NCI-H1930 (cell line): ENCODE measurements around the gene TGFBI.

Experiments
- DNase-seq, 2 experiments: peaks; one replicate each; lab custom pipeline; 2025; lab: John Stamatoyannopoulos, UW

The TGFBI gene

DNA sequence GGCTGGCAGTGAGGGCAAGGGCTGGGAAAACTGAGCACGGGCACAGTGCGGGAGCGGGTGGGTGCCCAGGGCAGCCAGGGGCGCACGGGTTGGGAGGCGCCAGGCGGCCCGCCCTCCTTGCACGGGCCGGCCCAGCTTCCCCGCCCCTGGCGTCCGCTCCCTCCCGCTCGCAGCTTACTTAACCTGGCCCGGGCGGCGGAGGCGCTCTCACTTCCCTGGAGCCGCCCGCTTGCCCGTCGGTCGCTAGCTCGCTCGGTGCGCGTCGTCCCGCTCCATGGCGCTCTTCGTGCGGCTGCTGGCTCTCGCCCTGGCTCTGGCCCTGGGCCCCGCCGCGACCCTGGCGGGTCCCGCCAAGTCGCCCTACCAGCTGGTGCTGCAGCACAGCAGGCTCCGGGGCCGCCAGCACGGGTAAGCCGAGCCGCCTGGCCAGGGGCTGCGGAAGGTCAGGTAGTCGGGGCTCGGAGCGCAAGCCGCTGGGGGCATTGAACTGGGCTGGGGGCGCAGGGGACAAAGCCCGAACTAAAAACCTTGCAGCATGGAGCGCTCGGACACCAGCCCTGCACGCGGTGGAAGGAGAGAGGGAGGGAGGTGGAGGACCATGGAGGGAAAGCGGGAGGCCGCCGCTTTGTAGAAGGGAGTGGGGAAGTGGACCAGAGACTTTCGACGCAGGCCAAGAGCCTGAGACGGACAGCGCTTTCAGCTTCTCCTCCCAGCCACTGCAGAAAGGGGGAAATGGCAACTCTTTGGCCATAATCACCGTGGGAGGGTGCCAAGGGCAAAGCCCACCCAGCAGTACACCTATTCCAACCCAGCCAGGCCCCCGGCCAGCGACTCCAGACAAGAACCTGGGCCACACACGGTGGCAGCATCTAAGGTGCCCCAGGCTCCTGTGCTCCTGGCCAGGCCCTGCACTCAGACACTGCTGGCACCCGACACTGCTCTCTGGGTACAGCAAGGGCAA, at the start of gene TGFBI:
TGFBI (plus strand) TSS at position 207 of the 961 bp plus-strand sequence; CDS start at position 275, 68 bp downstream.
- no peak for DNase-seq

DNA sequence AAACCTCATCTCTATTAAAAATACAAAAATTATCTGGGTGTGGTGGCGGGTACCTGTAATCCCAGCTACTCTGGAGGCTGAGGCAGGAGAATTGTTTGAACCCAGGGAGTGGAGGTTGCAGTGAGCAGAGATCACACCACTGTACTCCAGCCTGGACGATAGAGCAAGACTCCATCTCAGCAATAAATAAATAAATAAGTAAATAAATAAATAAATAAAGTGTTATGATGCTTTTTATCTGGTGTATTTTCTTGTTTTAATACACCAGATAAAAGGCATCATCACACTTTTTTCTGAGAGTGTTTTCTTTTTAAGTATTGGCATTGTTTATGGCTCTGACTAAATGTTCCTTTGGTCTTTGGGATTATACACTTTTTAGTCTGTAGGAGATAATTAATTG, 49.8 kb upstream of the TGFBI start:
- DNase-seq: no peak

- DNase-seq: no peak
Measured at GRCh38 chr5:135979510-135979909, 49.3 kb upstream of the TGFBI start.

DNA sequence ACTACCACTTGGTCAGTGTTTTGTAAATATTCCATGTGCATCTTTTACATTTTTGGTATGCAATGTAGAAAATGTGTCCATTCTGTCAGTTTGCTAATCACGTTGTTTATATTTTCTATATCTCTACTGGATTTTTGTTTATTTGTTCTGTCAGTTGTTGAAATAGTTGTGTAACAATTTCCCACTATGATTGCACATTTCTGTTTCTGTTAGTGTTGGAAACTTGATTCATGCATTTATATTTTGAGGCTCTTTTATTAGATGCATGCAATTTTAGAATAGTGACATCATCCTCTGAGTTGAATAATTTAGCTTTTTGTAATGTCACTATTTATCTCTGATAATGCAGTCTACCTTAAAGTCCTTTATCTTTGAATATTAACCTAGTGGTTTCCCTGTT, 48.2 kb upstream of the TGFBI start:
- no peak for DNase-seq

GRCh38 chr5:135985951-135986350, 42.8 kb upstream of the TGFBI start:
- no peak for DNase-seq

DNA sequence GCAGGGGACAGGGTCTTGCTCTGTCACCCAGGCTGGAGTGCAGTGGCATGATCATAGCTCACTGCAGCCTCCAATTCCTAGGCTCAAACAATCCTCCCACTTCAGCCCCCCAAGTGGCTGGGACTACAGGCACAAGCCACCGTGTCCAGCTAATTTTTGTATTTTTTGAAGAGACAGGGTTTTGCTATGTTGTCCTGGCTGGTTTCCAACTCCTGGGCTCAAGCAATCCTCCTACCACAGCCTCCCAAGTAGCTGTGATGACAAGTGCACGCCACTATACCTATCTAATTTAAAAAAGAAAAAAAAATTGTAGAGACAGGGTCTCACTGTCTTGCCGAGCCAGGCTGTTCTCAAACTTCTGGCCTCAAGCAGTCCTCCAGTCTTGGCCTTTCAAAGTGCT, 42.4 kb upstream of the TGFBI start:
- DNase-seq: no peak

GRCh38 chr5:135986891-135987401, 41.8 kb upstream of the TGFBI start:
- no peak for DNase-seq

GRCh38 chr5:135988546-135988945, 40.2 kb upstream of the TGFBI start:
- no peak for DNase-seq

DNA sequence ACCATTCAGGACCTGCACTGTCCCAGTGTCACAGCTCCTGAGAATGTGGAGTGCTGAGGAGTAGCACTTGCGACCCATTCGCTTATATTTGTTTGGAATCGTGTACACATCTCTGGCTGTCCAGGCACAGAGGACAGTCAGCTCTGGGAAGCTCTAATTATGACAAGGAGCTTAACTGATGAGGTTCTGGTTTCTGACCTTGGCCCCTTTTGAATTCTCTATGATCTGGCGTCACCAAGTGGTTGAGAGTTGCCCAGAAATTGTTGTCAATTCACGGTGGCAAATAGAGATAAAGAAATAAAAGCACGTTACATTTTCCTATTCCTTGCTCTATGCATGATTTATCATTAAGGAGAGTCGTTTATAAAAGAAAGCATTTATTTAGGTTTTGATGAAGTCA, 39.1 kb upstream of the TGFBI start:
- no peak for DNase-seq

GRCh38 chr5:135990528-135991255, 38.1 kb upstream of the TGFBI start:
- DNase-seq: no peak

- no peak for DNase-seq
Measured at GRCh38 chr5:135991429-135991828, 37.4 kb upstream of the TGFBI start.

GRCh38 chr5:135993335-135993879, 35.4 kb upstream of the TGFBI start:
- no peak for DNase-seq

- DNase-seq: no peak
Measured at GRCh38 chr5:135993880-135994636, 34.7 kb upstream of the TGFBI start.

DNA sequence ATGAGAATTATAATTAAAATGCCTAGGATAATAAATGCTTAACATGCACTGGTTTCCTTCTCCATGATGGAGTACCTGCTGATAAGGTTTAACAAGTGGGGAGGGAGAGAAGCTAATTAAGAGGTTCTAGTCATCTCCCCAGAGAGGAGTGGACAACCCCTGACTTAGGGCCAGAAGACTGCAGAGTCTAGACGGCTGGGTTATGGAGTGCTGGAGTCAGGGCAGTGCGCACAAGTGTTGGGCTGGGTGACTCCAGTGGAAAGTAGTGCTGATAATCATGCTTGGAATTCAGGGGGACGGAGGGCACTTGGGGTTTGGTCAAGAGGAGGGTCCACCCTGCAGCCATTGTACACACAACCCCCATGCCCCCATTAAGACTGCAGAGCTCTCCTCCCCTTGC, 32.8 kb upstream of the TGFBI start:
- no peak for DNase-seq

- DNase-seq: no peak
Measured at GRCh38 chr5:135996611-135997010, 32.2 kb upstream of the TGFBI start.

GRCh38 chr5:135997673-135998335, 31.0 kb upstream of the TGFBI start:
- no peak for DNase-seq

- DNase-seq: no peak
Measured at GRCh38 chr5:135998889-135999288, 29.9 kb upstream of the TGFBI start.

- no peak for DNase-seq
Measured at GRCh38 chr5:135999406-136000139, 29.2 kb upstream of the TGFBI start.

DNA sequence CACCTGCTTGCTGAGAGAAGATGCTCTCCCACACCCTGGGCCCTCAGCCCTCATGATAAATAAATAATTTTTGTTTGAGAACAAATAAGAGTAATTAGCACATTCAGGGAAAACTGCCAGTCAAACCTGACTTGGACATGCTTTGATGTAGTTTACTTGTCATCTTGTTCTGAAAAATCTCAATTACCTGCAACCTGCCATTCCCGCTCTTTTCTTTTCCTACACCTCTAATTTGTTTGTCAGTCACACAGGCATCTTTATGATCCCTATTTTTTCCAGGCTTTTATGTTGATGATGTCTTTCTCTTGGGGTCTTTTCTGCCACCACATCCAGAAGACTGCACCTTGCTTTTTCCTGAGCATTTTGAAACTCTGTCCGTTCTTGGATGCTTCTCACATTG, 28.6 kb upstream of the TGFBI start:
- DNase-seq: no peak

GRCh38 chr5:136000932-136001331, 27.9 kb upstream of the TGFBI start:
- DNase-seq: no peak
